ENCODE data around the gene C9. TPM values are rescaled to one million over a fixed set of nuclear protein-coding genes. Genes with fewer than 3 reads are reported as not detected.

C9 gene
- total RNA-seq, 6 experiments from 2014 or later = 0.07 to 0.17 TPM; not detected in 4

GRCh38 chr5:39399135-39400036 is 35.1 kb upstream of the C9 start:
- peak overlapping the region; percentile 80 for H3K4me3 Mint-ChIP-seq
- H3K36me3 Mint-ChIP-seq (ENCODE audit: low read depth) = peaks cover 64% of the 10 kb centered on the region
- DNase-seq = peak; percentile 98
- peaks cover 3% of the 10 kb centered on the region; the same call in 1 of the 2 replicates for H3K9me3 Mint-ChIP-seq
- H3K27me3 Mint-ChIP-seq (ENCODE audit: insufficient read depth) = peaks cover 5% of the 10 kb centered on the region
- H3K4me1 Mint-ChIP-seq (ENCODE audit: low read depth) = peaks cover 95% of the 10 kb centered on the region
- TF ChIP-seq, protein P1, sequence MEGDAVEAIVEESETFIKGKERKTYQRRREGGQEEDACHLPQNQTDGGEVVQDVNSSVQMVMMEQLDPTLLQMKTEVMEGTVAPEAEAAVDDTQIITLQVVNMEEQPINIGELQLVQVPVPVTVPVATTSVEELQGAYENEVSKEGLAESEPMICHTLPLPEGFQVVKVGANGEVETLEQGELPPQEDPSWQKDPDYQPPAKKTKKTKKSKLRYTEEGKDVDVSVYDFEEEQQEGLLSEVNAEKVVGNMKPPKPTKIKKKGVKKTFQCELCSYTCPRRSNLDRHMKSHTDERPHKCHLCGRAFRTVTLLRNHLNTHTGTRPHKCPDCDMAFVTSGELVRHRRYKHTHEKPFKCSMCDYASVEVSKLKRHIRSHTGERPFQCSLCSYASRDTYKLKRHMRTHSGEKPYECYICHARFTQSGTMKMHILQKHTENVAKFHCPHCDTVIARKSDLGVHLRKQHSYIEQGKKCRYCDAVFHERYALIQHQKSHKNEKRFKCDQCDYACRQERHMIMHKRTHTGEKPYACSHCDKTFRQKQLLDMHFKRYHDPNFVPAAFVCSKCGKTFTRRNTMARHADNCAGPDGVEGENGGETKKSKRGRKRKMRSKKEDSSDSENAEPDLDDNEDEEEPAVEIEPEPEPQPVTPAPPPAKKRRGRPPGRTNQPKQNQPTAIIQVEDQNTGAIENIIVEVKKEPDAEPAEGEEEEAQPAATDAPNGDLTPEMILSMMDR (IDR thresholded peaks at IDR 0.05) = no peak
- H3K27ac Mint-ChIP-seq = peak overlapping the region; percentile 96

DNA sequence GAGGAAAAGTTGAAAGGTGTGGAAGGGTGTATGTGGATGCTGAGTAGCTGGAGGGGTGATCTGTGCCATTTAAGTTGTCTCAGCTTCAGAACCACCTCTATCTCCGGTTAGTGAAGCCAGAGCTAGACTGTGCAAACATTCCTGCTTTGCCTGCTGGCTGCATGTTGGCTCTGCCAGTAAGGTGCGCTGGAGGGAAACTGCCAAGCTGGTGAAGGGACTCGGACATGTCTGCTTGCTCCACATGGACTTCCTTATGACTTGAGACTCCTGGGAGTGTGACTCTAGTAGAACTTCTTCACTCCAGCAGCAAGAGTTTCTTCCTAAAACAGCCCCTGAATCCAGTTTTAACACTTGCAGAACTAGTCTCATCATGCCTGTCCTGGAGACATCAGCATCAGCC is 32.5 kb upstream of the C9 start:
- Mint-ChIP-seq H3K27ac (peak overlapping the region; percentile 96), H3K9me3 (no peaks in the 10 kb centered on the region), H3K36me3 (ENCODE audit: low read depth) (peaks cover 67% of the 10 kb centered on the region), H3K27me3 (ENCODE audit: insufficient read depth) (peaks cover 6% of the 10 kb centered on the region), H3K4me1 (ENCODE audit: low read depth) (peaks cover 81% of the 10 kb centered on the region), H3K4me3 (no peak overlapping the region)
- no peak for DNase-seq
- TF ChIP-seq, protein P1 (IDR thresholded peaks at IDR 0.05) = no peak

DNA sequence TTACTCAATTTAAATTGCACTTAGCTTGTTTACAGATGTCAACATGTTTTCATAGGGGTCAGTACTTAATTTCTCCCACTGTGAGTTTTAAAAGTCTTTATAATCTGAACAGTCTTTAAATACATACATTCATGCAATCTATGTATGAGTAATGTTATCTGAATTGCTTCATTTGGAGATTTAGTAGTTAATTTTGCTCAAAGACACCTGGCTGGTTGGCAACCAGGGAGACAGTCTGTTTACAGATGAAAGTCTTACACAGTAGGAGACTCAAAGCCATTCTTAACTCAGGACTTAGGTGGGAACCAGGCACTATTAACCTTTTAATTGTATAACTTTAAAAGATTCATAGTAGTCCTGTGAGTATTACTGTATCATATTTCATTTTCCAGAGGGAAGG is 31.2 kb upstream of the C9 start:
- H3K27me3 Mint-ChIP-seq (ENCODE audit: insufficient read depth) = peaks cover 4% of the 10 kb centered on the region
- H3K4me3 Mint-ChIP-seq = peak overlapping the region; percentile 64
- H3K9me3 Mint-ChIP-seq = no peaks in the 10 kb centered on the region
- TF ChIP-seq, protein P1 (IDR thresholded peaks at IDR 0.05) = no peak
- peaks cover 67% of the 10 kb centered on the region for H3K4me1 Mint-ChIP-seq (ENCODE audit: low read depth)
- no peak for DNase-seq
- H3K36me3 Mint-ChIP-seq (ENCODE audit: low read depth) = peaks cover 76% of the 10 kb centered on the region
- peak overlapping the region; percentile 96 for H3K27ac Mint-ChIP-seq

DNA sequence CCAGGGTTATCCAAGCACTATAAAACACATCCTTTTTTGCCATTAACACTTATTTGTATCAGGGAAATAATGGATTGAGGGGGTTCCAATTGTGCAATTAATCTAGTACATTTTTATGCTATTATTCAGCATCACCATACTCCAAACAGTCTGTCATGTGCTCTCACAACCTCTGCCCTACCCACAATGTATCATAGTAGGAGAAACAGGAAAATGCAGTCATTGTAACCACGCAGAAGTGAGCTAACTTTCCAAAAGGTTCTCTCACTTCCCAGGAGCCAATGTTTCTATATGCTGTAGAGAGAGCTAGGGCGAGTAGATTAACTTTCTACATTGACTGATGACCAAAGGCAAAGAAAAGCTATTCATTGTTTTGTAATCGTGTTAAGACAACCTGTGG is 30.7 kb upstream of the C9 start:
- Mint-ChIP-seq H3K27ac (peak overlapping the region; percentile 96), H3K4me3 (peak overlapping the region; percentile 64), H3K27me3 (ENCODE audit: insufficient read depth) (peaks cover 4% of the 10 kb centered on the region), H3K4me1 (ENCODE audit: low read depth) (peaks cover 62% of the 10 kb centered on the region), H3K36me3 (ENCODE audit: low read depth) (peaks cover 78% of the 10 kb centered on the region), H3K9me3 (no peaks in the 10 kb centered on the region)
- peak; percentile 68 for DNase-seq
- TF ChIP-seq, protein P1 (IDR thresholded peaks at IDR 0.05) = no peak

- Mint-ChIP-seq H3K9me3 (no peaks in the 10 kb centered on the region), H3K4me1 (ENCODE audit: low read depth) (peaks cover 22% of the 10 kb centered on the region), H3K4me3 (no peak overlapping the region), H3K27ac (peak overlapping the region; percentile 56), H3K36me3 (ENCODE audit: low read depth) (peaks cover 78% of the 10 kb centered on the region), H3K27me3 (ENCODE audit: insufficient read depth) (peaks cover 2% of the 10 kb centered on the region)
- TF ChIP-seq, protein P1 (IDR thresholded peaks at IDR 0.05) = no peak
- no peak for DNase-seq
Measured at GRCh38 chr5:39390945-39391344, 26.6 kb upstream of the C9 start.
